Activated T-helper 2 cell treated with anti-CD3 and anti-CD28 coated beads, Interferon-gamma antibody, Interleukin-2, Interleukin-4, amounts not matched to agents 10 μg/mL and 5 μg/mL and 100 μg/mL, durations not matched to agents 14 hours and 24 hours and 36 hours (primary cell): ENCODE results near the gene ABCB9. TPM values are rescaled to one million over a fixed set of nuclear protein-coding genes. Genes with fewer than 3 reads are reported as not detected.
"Not testable (repeated sequence)": the region's sequence is repeated elsewhere in the genome, so short reads cannot be mapped to it uniquely, and the experiment has no call there.

Experiments used
- DNase-seq: peaks from one replicate; pipeline ENCODE4 v3.0.0; 2021; ENCODE audit warnings: low spot score
- H3K27ac Mint-ChIP-seq: one replicate; pipeline ENCODE4 v1.8.0; 2021; ENCODE audit warnings: mixed read lengths
- H3K27me3 Mint-ChIP-seq: one replicate; pipeline ENCODE4 v1.8.0; 2021; ENCODE audit warnings: low read depth, mixed read lengths
- H3K36me3 Mint-ChIP-seq: one replicate; pipeline ENCODE4 v1.8.0; 2021; ENCODE audit warnings: low read depth, mixed read lengths
- H3K4me1 Mint-ChIP-seq: one replicate; pipeline ENCODE4 v1.8.0; 2021; ENCODE audit warnings: low read depth, mixed read lengths
- H3K4me3 Mint-ChIP-seq: one replicate; pipeline ENCODE4 v1.8.0; 2021; ENCODE audit warnings: low read depth, mild to moderate bottlenecking, moderate library complexity, mixed read lengths
- H3K9me3 Mint-ChIP-seq: one replicate; pipeline ENCODE4 v1.8.0; 2021; ENCODE audit warnings: mixed read lengths
- intact Hi-C: fragments of 100-400 bp; cut with micrococcal nuclease; formaldehyde crosslinking; loops from one replicate; pipeline ENCODE4 v1.15.1; 2023
- total RNA-seq: library from RNA; stranded (reverse); gene quantifications from 2 replicates; pipeline ENCODE4 v1.2.3, GENCODE V29; 2022

The ABCB9 gene
- total RNA-seq, 1 donor from 2014 or later: 5.4 TPM

- H3K27ac Mint-ChIP-seq: no peak overlapping the region
- no peak overlapping the region for H3K4me3 Mint-ChIP-seq
- H3K36me3 Mint-ChIP-seq: no peaks in the 10 kb centered on the region
- peaks cover 25% of the 10 kb centered on the region for H3K4me1 Mint-ChIP-seq
- no peaks in the 10 kb centered on the region for H3K27me3 Mint-ChIP-seq
- intact Hi-C loops: no loop called here
- DNase-seq: no peak
- no peaks in the 10 kb centered on the region for H3K9me3 Mint-ChIP-seq
Observed at GRCh38 chr12:122944605-122945592, 21.4 kb downstream of the ABCB9 start.

- no peak for DNase-seq
- Mint-ChIP-seq H3K9me3 (no peaks in the 10 kb centered on the region), H3K27me3 (no peaks in the 10 kb centered on the region), H3K4me1 (peaks cover 25% of the 10 kb centered on the region), H3K36me3 (no peaks in the 10 kb centered on the region), H3K27ac (no peak overlapping the region), H3K4me3 (no peak overlapping the region)
- intact Hi-C loops: no loop called here
Observed at GRCh38 chr12:122943196-122943595, 23.1 kb downstream of the ABCB9 start.

- intact Hi-C loops: no loop called here
- H3K4me3 Mint-ChIP-seq: no peak overlapping the region
- no peak overlapping the region for H3K27ac Mint-ChIP-seq
- no peaks in the 10 kb centered on the region for H3K9me3 Mint-ChIP-seq
- H3K36me3 Mint-ChIP-seq: no peaks in the 10 kb centered on the region
- no peaks in the 10 kb centered on the region for H3K27me3 Mint-ChIP-seq
- peaks cover 22% of the 10 kb centered on the region for H3K4me1 Mint-ChIP-seq
- no peak for DNase-seq
Observed at GRCh38 chr12:122942637-122943036, 23.6 kb downstream of the ABCB9 start.

GRCh38 chr12:122941351-122941750, 24.9 kb downstream of the ABCB9 start:
- H3K36me3 Mint-ChIP-seq, intact Hi-C loops, H3K27ac Mint-ChIP-seq, H3K9me3 Mint-ChIP-seq, DNase-seq, H3K27me3 Mint-ChIP-seq, H3K4me3 Mint-ChIP-seq: not testable (repeated sequence)
- peaks cover 11% of the 10 kb centered on the region for H3K4me1 Mint-ChIP-seq

- H3K36me3 Mint-ChIP-seq: no peaks in the 10 kb centered on the region
- no peak overlapping the region for H3K27ac Mint-ChIP-seq
- no peak overlapping the region for H3K4me3 Mint-ChIP-seq
- no peak for DNase-seq
- peaks cover 5% of the 10 kb centered on the region for H3K4me1 Mint-ChIP-seq
- H3K9me3 Mint-ChIP-seq: no peaks in the 10 kb centered on the region
- no peaks in the 10 kb centered on the region for H3K27me3 Mint-ChIP-seq
- intact Hi-C loops: no loop called here
Observed at GRCh38 chr12:122939125-122939524, 27.1 kb downstream of the ABCB9 start.

- Mint-ChIP-seq H3K4me1 (peaks cover 2% of the 10 kb centered on the region), H3K36me3 (no peaks in the 10 kb centered on the region), H3K4me3 (no peak overlapping the region), H3K27ac (no peak overlapping the region), H3K9me3 (no peaks in the 10 kb centered on the region), H3K27me3 (no peaks in the 10 kb centered on the region)
- intact Hi-C loops: no loop called here
- no peak for DNase-seq
Observed at GRCh38 chr12:122937622-122938091, 28.6 kb downstream of the ABCB9 start.

- no peak overlapping the region for H3K4me3 Mint-ChIP-seq
- H3K27me3 Mint-ChIP-seq: no peaks in the 10 kb centered on the region
- H3K27ac Mint-ChIP-seq: no peak overlapping the region
- intact Hi-C loops: no loop called here
- no peaks in the 10 kb centered on the region for H3K36me3 Mint-ChIP-seq
- no peak for DNase-seq
- H3K9me3 Mint-ChIP-seq: no peaks in the 10 kb centered on the region
- peaks cover 2% of the 10 kb centered on the region for H3K4me1 Mint-ChIP-seq
Observed at GRCh38 chr12:122935318-122935717, 30.9 kb downstream of the ABCB9 start.

- Mint-ChIP-seq H3K27ac (no peak overlapping the region), H3K4me3 (no peak overlapping the region), H3K27me3 (no peaks in the 10 kb centered on the region), H3K36me3 (no peaks in the 10 kb centered on the region), H3K9me3 (no peaks in the 10 kb centered on the region), H3K4me1 (peaks cover 2% of the 10 kb centered on the region)
- intact Hi-C loops: no loop called here
- no peak for DNase-seq
Observed at GRCh38 chr12:122934722-122935121, 31.5 kb downstream of the ABCB9 start.

GRCh38 chr12:122932207-122932606, 34.1 kb downstream of the ABCB9 start:
- Mint-ChIP-seq H3K27ac (no peak overlapping the region), H3K9me3 (no peaks in the 10 kb centered on the region), H3K4me1 (no peaks in the 10 kb centered on the region), H3K36me3 (no peaks in the 10 kb centered on the region), H3K27me3 (no peaks in the 10 kb centered on the region), H3K4me3 (no peak overlapping the region)
- DNase-seq: no peak
- intact Hi-C loops: no loop called here

GRCh38 chr12:122929812-122930211, 36.5 kb downstream of the ABCB9 start:
- Mint-ChIP-seq H3K27ac (no peak overlapping the region), H3K9me3 (no peaks in the 10 kb centered on the region), H3K4me1 (peaks cover 2% of the 10 kb centered on the region), H3K27me3 (peaks cover 2% of the 10 kb centered on the region), H3K4me3 (no peak overlapping the region), H3K36me3 (no peaks in the 10 kb centered on the region)
- DNase-seq: no peak
- intact Hi-C loops: no loop called here

- Mint-ChIP-seq H3K27me3 (peaks cover 2% of the 10 kb centered on the region), H3K4me1 (peaks cover 2% of the 10 kb centered on the region), H3K27ac (no peak overlapping the region), H3K9me3 (no peaks in the 10 kb centered on the region), H3K4me3 (no peak overlapping the region), H3K36me3 (no peaks in the 10 kb centered on the region)
- intact Hi-C loops: no loop called here
- DNase-seq: no peak
Observed at GRCh38 chr12:122929148-122929538, 37.1 kb downstream of the ABCB9 start.

GRCh38 chr12:122928404-122929147, 37.7 kb downstream of the ABCB9 start:
- Mint-ChIP-seq H3K27ac (no peak overlapping the region), H3K27me3 (peaks cover 2% of the 10 kb centered on the region), H3K4me3 (no peak overlapping the region), H3K36me3 (no peaks in the 10 kb centered on the region), H3K9me3 (no peaks in the 10 kb centered on the region), H3K4me1 (peaks cover 2% of the 10 kb centered on the region)
- DNase-seq: no peak
- intact Hi-C loops: no loop called here
